Neural progenitor cell (in vitro differentiated cells): ENCODE data around the gene FAM72D. TPM values are rescaled to one million over a fixed set of nuclear protein-coding genes. Genes with fewer than 3 reads are reported as not detected.
"Not testable (repeated sequence)": the region's sequence is repeated elsewhere in the genome, so short reads cannot be mapped to it uniquely, and the experiment has no call there.

Experiments
- DNase-seq: peaks from one replicate; pipeline ENCODE4 v3.0.0-alpha.2; 2016; ENCODE audit warnings: low spot score
- H2AFZ ChIP-seq: fragments of 200-600 bp; sonication (generic); replicated peaks from 2 replicates; pipeline ENCODE4 v1.6.1; 2016; ENCODE audit warnings: antibody characterized with exemption
- H3F3A ChIP-seq: fragments of 200-600 bp; sonication (generic); 2 replicates; pipeline ENCODE4 v1.6.1; 2016; ENCODE audit warnings: antibody characterized with exemption, low read depth
- H3K27ac ChIP-seq: fragments of 200-600 bp; sonication (generic); 2 replicates; pipeline ENCODE4 v1.5.1; 2016; ENCODE audit warnings: mild to moderate bottlenecking
- H3K27me3 ChIP-seq: fragments of 200-600 bp; sonication (generic); 2 replicates; pipeline ENCODE4 v1.6.1; 2016; ENCODE audit warnings: mild to moderate bottlenecking, moderate library complexity
- H3K36me3 ChIP-seq: fragments of 200-600 bp; sonication (generic); 2 replicates; pipeline ENCODE4 v1.5.1; 2016
- H3K4me1 ChIP-seq: fragments of 200-600 bp; sonication (generic); 2 replicates; pipeline ENCODE4 v1.6.1; 2016; ENCODE audit warnings: mixed run types
- H3K4me2 ChIP-seq: fragments of 200-600 bp; sonication (generic); 2 replicates; pipeline ENCODE4 v1.6.1; 2016
- H3K4me3 ChIP-seq: fragments of 200-600 bp; sonication (generic); 2 replicates; pipeline ENCODE4 v1.5.1; 2016
- H3K79me2 ChIP-seq: fragments of 200-600 bp; sonication (generic); 2 replicates; pipeline ENCODE4 v1.6.1; 2016; ENCODE audit warnings: low read depth
- H3K9ac ChIP-seq: fragments of 200-600 bp; sonication (generic); 2 replicates; pipeline ENCODE4 v1.6.1; 2016
- H3K9me3 ChIP-seq: fragments of 200-600 bp; sonication (generic); 2 replicates; pipeline ENCODE4 v1.5.1; 2016; ENCODE audit warnings: low read depth
- H4K20me1 ChIP-seq: fragments of 200-600 bp; sonication (generic); 2 replicates; pipeline ENCODE4 v1.6.1; 2016; ENCODE audit warnings: low read depth
- H3K27ac Mint-ChIP-seq: 3 replicates; pipeline ENCODE4 v1.8.0; 2021; ENCODE audit warnings: mixed read lengths
- H3K27me3 Mint-ChIP-seq: 2 replicates; pipeline ENCODE4 v1.8.0; 2022; ENCODE audit warnings: low read depth, mild to moderate bottlenecking, inconsistent platforms, moderate library complexity, mixed read lengths; ENCODE audit not compliant: insufficient read depth
- H3K36me3 Mint-ChIP-seq: 3 replicates; pipeline ENCODE4 v1.8.0; 2021; ENCODE audit warnings: mixed read lengths
- H3K4me1 Mint-ChIP-seq: 3 replicates; pipeline ENCODE4 v1.8.0; 2021; ENCODE audit warnings: mixed read lengths
- H3K4me3 Mint-ChIP-seq: 3 replicates; pipeline ENCODE4 v1.8.0; 2021; ENCODE audit warnings: mild to moderate bottlenecking, moderate library complexity, mixed read lengths
- H3K9me3 Mint-ChIP-seq: 3 replicates; pipeline ENCODE4 v1.8.0; 2020; ENCODE audit warnings: mixed read lengths
- total RNA-seq: library from RNA; depleted of rRNA; stranded (reverse); fragments of >200 nt; gene quantifications from 2 replicates; pipeline ENCODE4 v1.2.3, GENCODE V29; 2015; ENCODE audit warnings: low replicate concordance

The FAM72D gene
- total RNA-seq, 1 donor from 2014 or later: 36.8 TPM

DNA sequence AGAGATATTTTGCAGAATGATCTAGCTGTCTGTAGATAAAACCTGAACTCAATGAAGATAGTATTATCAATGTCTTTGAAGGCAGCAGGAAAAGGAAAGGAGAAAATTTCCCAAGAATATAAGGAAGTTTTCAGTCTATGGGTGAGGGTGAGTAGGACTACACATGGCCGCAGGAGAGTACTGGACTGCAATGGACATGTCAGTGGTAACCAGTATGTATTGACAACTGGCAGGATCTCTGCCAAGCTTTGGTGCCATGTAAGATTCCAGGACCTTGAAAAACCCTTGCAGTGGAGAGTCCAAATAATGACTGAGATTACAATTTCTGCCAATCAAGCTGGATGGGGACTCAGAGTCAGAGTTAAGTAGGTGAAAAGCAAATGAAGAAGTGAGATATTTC lies 29.3 kb downstream of the FAM72D start:
- H4K20me1 ChIP-seq, H3K27ac Mint-ChIP-seq: not testable (repeated sequence)

DNA sequence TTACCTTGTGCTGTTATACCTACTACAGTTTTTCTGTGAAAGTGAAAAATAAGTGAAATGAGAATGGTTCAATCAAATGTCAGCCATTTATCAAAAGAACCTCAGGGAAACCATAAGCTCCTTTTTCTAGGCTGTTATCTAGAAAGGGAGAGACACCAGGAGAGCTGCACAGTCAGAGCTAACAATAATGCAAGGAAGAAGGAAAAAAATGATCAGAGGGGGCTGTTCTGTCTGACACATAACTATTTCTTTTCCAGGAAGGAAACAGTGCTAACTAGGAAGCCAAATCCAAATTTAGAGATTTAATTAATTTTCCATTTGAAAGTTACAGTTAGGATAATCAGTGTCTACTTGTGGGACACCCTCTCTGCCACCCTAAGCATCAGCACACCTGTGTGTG lies 31.4 kb downstream of the FAM72D start:
- not testable (repeated sequence) for H3K27me3 ChIP-seq, H3K36me3 ChIP-seq, H3K4me1 ChIP-seq, H3K4me3 ChIP-seq, H3K9ac ChIP-seq, H4K20me1 ChIP-seq, H3F3A ChIP-seq, H3K4me2 ChIP-seq, H3K9me3 ChIP-seq, H3K4me1 Mint-ChIP-seq, DNase-seq, H3K9me3 Mint-ChIP-seq, H3K36me3 Mint-ChIP-seq, H3K4me3 Mint-ChIP-seq, H3K27ac ChIP-seq, H2AFZ ChIP-seq, H3K79me2 ChIP-seq, H3K27me3 Mint-ChIP-seq, H3K27ac Mint-ChIP-seq

More for the DNA sequence above, 29.3 kb downstream of the FAM72D start:
- not testable (repeated sequence) for H3K36me3 Mint-ChIP-seq, H3K36me3 ChIP-seq, H3K4me1 Mint-ChIP-seq, H3K4me1 ChIP-seq, H3K9ac ChIP-seq, H3K4me3 ChIP-seq, H2AFZ ChIP-seq, H3F3A ChIP-seq, H3K9me3 ChIP-seq, DNase-seq, H3K9me3 Mint-ChIP-seq, H3K27me3 ChIP-seq, H3K27ac ChIP-seq, H3K27me3 Mint-ChIP-seq, H3K79me2 ChIP-seq, H3K4me3 Mint-ChIP-seq, H3K4me2 ChIP-seq

DNA sequence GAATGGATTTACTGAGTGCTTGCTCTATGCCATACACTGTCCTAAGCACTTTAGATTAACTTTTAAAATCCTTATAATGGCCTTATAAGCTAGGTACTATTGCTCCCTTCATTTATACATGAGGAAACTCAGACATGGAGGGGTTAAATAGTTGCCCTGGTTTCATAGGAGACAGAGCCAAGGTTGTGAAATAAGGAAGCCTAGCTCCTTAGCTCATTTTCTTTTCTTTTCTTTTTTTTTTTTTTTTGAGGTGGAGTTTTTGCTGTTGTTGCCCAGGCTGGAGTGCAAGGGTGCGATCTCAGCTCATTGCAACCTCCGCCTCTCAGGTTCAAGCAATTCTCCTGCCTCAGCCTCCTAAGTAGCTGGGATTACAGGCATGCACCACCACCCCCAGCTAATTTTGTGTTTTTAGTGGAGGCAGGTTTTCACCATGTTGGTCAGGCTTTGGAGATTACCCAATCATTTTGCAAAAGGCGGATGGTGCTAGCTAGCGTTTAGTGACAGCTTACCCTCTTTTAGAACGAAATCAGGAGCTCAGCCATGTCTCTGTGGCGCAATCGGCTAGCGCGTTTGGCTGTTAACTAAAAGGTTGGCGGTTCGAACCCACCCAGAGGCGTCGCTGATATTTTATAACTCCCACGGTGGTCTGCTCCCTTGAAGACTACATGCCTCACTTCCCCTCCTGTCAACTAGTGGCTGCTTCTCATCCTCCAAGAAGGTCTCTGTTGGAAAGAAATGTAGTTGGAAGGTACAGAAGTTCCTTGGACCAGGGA lies 33.1 kb downstream of the FAM72D start:
- H3K79me2 ChIP-seq, H3K27ac Mint-ChIP-seq, H3K4me3 Mint-ChIP-seq, H3F3A ChIP-seq, H3K4me1 ChIP-seq, H3K9me3 ChIP-seq, H4K20me1 ChIP-seq, H3K36me3 Mint-ChIP-seq, H3K27me3 Mint-ChIP-seq, H3K4me1 Mint-ChIP-seq, H2AFZ ChIP-seq, H3K9me3 Mint-ChIP-seq, H3K36me3 ChIP-seq, H3K9ac ChIP-seq, H3K27ac ChIP-seq, H3K4me2 ChIP-seq, H3K27me3 ChIP-seq, H3K4me3 ChIP-seq: not testable (repeated sequence)
- peak; percentile 1 for DNase-seq

DNA sequence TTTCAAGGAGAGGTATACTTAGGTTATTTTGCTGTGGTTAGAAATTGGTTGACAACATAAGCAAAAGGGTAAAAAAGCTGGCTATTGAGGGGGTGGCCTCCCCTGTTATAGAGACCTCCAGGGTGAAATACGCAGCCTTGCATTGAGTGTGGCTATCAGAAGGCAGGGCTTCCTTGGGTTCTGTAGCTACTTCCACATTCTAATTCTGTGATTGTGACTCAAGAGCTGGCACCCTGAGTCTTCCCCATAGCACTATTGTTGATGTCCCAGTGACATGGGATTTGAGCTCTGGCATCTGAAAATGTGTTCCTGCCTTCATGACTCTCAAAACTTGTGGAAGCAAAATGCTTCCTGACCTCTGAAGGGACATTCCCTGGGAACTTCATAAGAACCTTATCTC lies 38.7 kb downstream of the FAM72D start:
- H3K36me3 ChIP-seq, H3K9me3 Mint-ChIP-seq, H2AFZ ChIP-seq, H3K9ac ChIP-seq, H4K20me1 ChIP-seq, H3K4me3 ChIP-seq, H3K9me3 ChIP-seq, H3K4me3 Mint-ChIP-seq, H3K79me2 ChIP-seq, H3F3A ChIP-seq, H3K4me1 ChIP-seq, H3K27ac ChIP-seq, DNase-seq, H3K4me1 Mint-ChIP-seq, H3K4me2 ChIP-seq, H3K27ac Mint-ChIP-seq, H3K36me3 Mint-ChIP-seq, H3K27me3 ChIP-seq, H3K27me3 Mint-ChIP-seq: not testable (repeated sequence)

DNA sequence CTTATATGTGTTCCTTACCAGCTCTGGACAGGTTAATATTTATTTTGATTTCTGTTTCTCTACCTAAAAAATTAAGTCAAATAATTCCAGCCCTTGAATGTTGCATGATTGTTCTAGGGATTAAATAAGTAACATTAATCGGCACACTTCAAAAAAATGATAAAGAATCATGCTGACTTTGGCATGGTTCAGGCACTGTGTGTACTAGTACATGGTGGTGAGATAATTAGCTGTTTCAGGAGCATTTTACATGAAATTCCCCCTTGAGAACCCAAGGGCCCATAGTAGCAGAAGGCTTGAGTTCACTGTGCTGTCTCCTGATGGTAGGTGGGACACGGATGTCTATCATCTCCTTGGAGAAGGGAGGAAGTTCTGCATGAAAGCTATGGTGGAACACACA lies 44.8 kb downstream of the FAM72D start:
- H3K4me2 ChIP-seq, H3K4me1 ChIP-seq, H4K20me1 ChIP-seq, H3K4me3 Mint-ChIP-seq, H3K36me3 Mint-ChIP-seq, H3K79me2 ChIP-seq, H3K27me3 Mint-ChIP-seq, H3K27ac ChIP-seq, DNase-seq, H3K4me1 Mint-ChIP-seq, H2AFZ ChIP-seq, H3K4me3 ChIP-seq, H3K27ac Mint-ChIP-seq, H3F3A ChIP-seq, H3K36me3 ChIP-seq, H3K9me3 Mint-ChIP-seq, H3K9ac ChIP-seq, H3K9me3 ChIP-seq, H3K27me3 ChIP-seq: not testable (repeated sequence)

DNA sequence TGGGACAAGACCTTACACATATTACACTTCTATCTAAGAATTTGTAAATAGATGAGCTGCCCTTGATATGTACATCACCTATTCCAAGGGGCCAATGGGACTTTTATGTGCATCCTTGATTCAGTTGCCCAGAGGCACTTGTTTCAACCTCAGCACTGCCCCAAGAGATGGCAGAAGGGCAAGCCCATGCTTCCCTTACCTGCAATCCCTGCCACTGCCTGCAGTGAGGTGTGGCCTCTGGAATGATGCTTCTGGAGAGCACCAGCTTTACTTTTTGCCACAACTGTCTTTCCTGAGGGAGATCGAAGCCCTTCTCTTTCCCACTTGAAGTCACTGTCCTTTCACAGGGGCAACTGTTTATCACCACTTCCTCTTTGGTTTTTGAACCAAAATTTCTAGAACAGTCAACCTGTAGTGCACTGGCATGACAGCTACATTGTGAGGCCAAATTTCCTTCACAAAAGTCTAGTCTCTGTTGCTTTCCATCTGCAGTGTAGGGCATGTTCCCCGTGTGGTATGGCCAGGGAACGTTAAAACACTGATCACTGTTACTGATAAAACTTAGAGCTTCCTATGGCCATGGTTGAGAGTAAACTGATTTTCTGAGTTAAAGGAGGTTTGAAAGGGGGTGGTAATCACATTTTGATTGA lies 48.6 kb downstream of the FAM72D start:
- H3K36me3 ChIP-seq, DNase-seq, H3K4me3 ChIP-seq, H3K27me3 Mint-ChIP-seq, H2AFZ ChIP-seq, H3K36me3 Mint-ChIP-seq, H3K27ac Mint-ChIP-seq, H4K20me1 ChIP-seq, H3F3A ChIP-seq, H3K9ac ChIP-seq, H3K9me3 ChIP-seq, H3K27me3 ChIP-seq, H3K27ac ChIP-seq, H3K4me2 ChIP-seq, H3K4me1 Mint-ChIP-seq, H3K9me3 Mint-ChIP-seq, H3K4me1 ChIP-seq, H3K79me2 ChIP-seq, H3K4me3 Mint-ChIP-seq: not testable (repeated sequence)

DNA sequence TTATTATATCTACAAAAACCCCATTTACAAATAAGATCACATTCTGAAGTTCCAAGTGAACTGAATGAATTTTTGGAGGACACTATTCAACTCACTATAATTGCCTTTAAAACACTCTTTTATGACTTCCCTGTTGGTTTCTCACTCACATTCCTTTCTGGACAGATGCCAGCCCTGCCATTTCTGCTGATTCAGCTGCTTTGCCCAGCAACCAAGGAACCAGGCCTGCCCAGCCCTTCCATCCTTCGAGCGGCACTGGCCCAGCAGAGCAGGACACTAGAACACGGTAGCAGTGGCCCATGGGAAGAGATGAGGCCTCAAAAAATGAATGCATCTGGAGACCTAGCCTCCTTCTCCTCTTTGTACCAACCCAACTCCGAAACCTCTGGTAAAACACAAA lies 50.5 kb downstream of the FAM72D start:
- not testable (repeated sequence) for H3K4me1 ChIP-seq, H3K36me3 Mint-ChIP-seq, H3K4me2 ChIP-seq, H3F3A ChIP-seq, DNase-seq, H3K27ac Mint-ChIP-seq, H3K36me3 ChIP-seq, H3K4me1 Mint-ChIP-seq, H3K27ac ChIP-seq, H3K9me3 ChIP-seq, H3K79me2 ChIP-seq, H3K27me3 ChIP-seq, H4K20me1 ChIP-seq, H3K9ac ChIP-seq, H2AFZ ChIP-seq, H3K9me3 Mint-ChIP-seq, H3K4me3 ChIP-seq, H3K4me3 Mint-ChIP-seq, H3K27me3 Mint-ChIP-seq

DNA sequence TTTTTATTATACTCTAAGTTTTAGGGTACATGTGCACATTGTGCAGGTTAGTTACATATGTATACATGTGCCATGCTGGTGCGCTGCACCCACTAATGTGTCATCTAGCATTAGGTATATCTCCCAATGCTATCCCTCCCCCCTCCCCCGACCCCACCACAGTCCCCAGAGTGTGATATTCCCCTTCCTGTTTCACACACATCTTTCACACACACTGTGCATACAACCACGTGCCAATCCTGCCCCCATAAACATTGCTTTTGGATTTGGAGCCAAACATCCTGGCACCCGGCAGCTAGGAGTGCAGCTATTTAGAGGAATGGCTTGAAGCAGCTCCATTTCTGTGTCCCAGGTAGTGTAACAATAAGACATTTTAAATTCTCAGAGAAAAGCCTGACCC lies 51.4 kb downstream of the FAM72D start:
- H3K4me3 ChIP-seq, H3K9me3 Mint-ChIP-seq, H3K4me1 ChIP-seq, H3K27ac Mint-ChIP-seq, H3K4me2 ChIP-seq, H3K9me3 ChIP-seq, H3K9ac ChIP-seq, H3K27me3 Mint-ChIP-seq, DNase-seq, H3K36me3 ChIP-seq, H3K4me1 Mint-ChIP-seq, H2AFZ ChIP-seq, H3K27ac ChIP-seq, H3K79me2 ChIP-seq, H3K36me3 Mint-ChIP-seq, H3K4me3 Mint-ChIP-seq, H4K20me1 ChIP-seq, H3K27me3 ChIP-seq, H3F3A ChIP-seq: not testable (repeated sequence)
